GM12801 (cell line): ENCODE measurements around the gene FASTK.

Experiments used
- TF ChIP-seq, protein P1 (sequence below): IDR thresholded peaks from one replicate; pipeline ENCODE4 v1.5.1; 2011; ENCODE audit warnings: control low read depth; ENCODE audit not compliant: insufficient read length; ENCODE audit errors: extremely low read depth

Gene FASTK

DNA sequence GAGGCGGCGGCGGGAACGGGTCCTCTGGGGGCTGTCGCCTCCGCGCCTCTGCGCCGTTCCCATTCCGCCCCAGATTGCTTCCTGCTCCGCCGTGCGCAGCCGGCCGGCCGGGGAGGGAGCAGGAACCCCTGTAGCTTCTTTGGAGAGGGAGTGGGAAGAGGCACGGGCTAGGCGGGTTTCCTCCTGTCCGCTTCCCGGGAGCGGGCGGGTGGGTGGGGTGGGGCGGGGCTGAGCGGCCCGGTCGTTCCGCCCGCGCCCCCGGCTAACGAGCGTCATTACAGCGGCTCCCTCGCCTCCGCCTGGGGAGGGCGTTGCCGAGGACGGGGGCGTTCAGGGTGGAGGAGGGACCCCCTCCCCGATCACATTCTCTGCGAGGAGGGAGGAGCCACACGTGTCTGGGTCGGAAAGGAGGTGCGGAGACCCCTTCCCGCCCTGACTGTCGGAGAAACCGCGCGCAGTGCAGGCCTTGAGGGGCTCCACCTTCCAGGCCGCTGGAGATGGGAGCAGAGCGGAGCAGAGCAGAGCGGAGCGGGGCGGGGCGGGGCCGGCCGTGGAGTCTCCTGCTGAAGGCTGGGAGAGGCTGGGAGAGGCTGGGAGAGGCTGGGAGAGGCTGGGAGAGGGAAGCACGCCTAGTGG, 45.4 kb upstream of the FASTK start:
- TF ChIP-seq, protein P1, sequence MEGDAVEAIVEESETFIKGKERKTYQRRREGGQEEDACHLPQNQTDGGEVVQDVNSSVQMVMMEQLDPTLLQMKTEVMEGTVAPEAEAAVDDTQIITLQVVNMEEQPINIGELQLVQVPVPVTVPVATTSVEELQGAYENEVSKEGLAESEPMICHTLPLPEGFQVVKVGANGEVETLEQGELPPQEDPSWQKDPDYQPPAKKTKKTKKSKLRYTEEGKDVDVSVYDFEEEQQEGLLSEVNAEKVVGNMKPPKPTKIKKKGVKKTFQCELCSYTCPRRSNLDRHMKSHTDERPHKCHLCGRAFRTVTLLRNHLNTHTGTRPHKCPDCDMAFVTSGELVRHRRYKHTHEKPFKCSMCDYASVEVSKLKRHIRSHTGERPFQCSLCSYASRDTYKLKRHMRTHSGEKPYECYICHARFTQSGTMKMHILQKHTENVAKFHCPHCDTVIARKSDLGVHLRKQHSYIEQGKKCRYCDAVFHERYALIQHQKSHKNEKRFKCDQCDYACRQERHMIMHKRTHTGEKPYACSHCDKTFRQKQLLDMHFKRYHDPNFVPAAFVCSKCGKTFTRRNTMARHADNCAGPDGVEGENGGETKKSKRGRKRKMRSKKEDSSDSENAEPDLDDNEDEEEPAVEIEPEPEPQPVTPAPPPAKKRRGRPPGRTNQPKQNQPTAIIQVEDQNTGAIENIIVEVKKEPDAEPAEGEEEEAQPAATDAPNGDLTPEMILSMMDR: no peak

DNA sequence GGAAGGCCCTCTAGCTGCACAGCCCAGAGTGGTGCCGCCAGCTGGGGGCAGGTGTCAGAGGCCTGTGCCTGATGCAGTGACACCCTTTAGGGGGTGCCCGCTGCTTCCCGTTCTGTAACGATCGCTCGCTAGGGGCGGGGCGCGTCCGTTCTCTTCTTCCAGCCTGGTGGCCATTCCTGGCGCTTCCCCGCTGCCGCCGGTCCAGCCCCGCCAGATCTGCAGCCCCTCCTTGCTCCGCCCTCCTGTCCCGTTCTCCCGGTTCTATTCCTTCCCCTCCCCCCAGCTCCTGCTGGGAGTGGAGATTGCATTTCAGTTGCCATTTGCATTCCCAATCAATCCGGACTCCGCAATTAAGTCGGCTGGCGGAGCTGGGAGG, 44.8 kb upstream of the FASTK start:
- TF ChIP-seq, protein P1: no peak

DNA sequence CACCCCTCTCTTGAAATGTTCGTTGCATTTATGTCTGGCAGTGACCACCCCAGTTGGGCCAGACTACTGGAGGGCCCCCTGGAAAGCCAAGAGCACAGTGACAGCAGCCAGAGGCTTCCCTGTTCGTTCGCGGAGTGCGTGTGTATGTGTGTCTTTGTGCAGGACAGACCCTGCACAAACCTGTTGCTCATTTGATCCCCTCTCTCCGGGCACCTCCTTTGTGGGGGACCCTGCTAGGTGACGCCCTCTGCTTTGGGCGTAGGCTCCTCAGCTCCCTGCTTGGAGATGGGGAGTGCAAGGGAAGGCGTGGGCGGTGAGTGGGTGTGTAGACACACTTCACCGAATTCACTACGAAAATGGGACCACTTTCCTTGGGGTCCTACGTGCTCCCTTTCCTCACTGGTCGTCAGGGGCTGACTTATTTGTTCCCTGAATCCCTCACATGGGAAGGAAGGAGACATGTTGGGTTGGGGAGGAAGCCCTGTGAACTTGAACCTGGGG, 44.3 kb upstream of the FASTK start:
- TF ChIP-seq, protein P1: no peak

DNA sequence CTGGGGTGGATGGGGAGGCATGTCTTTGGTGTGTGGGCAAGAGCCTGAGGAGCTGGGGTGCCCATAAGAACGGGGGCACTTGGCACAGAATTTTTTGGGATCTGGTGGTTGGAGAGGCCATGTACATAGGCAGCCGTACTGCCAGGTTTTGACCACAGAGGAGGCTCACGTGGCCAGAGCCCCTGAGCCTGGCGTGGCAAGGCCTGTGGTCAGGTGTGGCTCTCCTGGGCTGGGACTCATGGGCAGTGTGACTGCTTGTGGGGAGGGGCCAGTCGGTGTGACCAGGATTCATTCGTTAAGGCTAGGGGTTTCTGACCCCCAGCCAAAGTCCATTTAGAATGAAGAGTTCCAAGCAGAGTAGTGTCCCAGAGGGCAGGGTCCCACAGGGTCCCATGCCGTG, 43.9 kb upstream of the FASTK start:
- TF ChIP-seq, protein P1: no peak

DNA sequence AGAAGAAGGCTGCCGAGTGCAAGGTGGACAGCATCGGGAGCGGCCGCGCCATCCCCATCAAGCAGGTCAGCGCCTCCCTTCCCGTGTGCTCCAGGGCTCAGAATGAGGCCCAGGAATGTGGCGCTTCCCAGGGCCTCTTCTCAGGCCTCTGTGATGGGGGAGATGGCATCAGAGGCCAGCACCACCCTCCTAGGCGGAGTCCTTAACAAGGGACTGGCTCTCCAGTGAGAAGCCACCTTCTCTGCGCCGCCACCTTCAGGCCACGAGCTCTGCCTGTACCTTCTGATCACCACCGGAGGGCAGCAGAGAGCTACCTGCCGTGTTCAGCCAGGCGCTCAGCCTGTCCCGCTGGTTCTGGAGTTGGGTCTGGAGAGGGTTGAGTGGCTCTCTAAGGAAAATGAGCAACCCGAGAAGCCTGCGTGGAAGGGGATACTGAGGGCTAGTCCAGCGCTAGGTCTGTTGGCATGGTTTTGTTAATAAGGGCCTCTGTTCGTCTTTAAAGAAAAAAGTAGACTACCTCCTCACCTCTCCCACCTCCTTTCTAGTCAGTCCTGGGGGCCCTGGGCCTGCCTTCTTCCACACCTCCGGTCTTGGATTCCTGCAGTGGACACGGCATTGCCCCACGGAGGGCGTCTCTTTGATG, 43.3 kb upstream of the FASTK start:
- TF ChIP-seq, protein P1: peak; percentile 26

DNA sequence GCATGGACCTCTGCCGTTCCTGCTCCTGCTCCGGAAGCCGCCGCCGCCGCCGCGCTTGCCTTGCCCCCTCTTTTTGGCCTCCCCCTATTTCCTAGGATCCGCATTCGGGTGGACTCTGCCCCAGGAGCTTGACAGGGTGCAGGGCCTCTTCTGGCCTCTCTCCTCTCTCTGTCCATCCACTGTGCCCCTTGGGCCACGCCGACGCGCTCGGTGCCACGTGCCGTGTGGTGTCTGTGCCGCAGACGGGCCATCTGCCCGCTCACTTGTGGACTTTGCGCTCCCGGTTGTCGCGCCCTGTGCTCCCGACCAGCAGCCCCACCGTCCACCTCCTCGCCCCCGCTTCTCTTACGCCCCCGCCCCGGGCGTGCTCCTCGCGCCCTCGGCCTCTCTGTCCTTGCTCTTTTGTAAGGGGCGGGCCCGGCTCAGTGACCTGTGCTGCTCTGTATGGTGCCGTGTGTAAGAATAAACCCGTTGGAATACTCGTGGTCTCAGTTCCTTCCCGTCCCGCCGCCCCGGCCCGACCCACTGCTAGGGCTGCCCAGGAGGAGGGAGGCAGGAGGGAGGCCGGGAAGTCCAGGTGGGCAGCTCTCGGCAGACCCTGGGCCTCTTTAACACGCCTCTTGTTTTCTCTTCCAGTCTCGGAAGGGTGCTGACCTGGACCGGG, 42.7 kb upstream of the FASTK start:
- TF ChIP-seq, protein P1: no peak

DNA sequence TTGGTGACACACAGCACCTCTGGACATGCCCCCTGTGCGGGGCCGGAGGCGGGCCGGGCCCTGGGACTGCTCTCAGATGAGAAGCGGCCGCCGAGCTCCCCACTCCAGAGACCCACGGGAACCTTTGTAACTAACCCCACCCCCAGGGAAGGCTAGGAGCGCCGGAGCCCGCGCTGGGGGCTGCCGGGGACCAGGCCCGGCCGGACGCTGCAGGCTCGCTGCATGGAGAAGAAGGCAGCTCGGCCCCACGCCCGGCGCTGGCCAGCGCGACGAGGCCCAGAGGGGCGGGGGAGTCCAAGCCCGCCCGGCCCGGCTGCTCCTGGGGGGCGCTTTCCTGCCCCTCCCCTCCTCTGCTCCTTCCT, 42.2 kb upstream of the FASTK start:
- TF ChIP-seq, protein P1: no peak
